SK-MEL-5 (cell line): ENCODE data around the gene UNCX. TPM values are rescaled to one million over a fixed set of nuclear protein-coding genes. Genes with fewer than 3 reads are reported as not detected.
"Not testable (repeated sequence)": the region's sequence is repeated elsewhere in the genome, so short reads cannot be mapped to it uniquely, and the experiment has no call there.

Experiments
- DNase-seq: peaks from one replicate; pipeline ENCODE4 v3.0.0-alpha.2; 2016; ENCODE audit warnings: low read depth, low spot score
- in situ Hi-C: cut with HindIII; loops from 2 replicates; pipeline ENCODE4 v1.10.0; 2016; ENCODE audit warnings: low sequenced_read_pairs, high pct_unique_total_duplicates, low pct_unique_long_range_greater_than_20kb
- total RNA-seq: library from RNA; depleted of rRNA; stranded (reverse); fragments of >200 nt; shearing (Covaris generic); gene quantifications from 2 replicates; pipeline ENCODE4 v1.2.3, GENCODE V29; 2014; rRNA removed

The UNCX gene
- total RNA-seq, 1 experiment from 2014 or later, result not detected

DNA sequence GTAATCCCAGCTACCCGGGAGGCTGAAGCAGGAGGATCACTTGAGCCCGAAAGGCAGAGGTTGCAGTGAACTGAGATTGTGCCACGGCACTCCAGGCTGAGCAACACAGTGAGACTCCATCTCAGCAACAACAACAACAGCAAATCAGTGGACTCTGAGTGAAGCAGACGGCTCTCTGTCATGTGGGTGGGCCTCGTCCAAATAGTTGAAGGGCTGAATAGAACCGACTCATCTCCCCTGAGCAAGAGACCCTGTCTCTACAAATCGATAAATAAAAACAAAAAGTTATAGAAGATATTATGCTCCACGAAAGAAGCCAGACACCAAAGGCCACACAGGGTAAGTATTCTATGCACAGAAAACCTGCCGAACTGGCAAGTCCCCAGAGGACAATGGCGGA, 45.9 kb downstream of the UNCX start:
- in situ Hi-C loops, result no loop called here
- DNase-seq, result no peak

DNA sequence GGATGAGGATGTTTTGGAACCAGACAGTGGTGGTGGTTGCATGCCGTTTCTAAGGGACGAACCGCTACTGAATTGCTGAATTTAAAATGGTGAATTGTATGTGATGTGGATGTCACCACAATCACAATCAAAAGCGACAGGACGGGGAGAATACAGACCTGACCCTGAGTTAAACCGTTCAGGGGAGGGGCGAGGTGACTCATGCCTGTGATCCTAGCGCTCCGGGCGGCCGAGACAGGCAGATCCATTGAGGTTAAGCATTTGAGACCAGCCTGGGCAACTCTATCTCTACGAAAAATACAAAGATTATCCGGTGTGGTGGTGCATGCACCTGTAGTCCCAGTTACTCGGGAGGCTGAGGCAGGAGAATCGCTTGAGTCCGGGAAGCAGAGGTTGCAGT, 46.4 kb downstream of the UNCX start:
- in situ Hi-C loops, result no loop called here

DNA sequence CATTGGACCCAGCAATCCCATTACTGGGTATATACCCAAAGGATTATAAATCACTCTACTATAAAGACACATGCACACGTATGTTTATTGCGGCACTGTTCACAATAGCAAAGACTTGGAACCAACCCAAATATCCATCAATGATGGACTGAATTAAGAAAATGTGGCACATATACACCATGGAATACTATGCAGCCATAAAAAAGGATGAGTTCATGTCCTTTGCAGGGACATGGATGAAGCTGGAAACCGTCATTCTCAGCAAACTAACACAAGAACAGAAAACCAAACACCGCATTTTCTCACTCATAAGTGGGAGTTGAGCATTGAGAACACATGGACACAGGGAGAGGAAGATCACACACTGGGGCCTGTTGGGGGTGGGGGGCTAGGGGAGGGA, 47.2 kb downstream of the UNCX start:
- DNase-seq, in situ Hi-C loops: not testable (repeated sequence)

More for the DNA sequence above, 46.4 kb downstream of the UNCX start:
- no peak for DNase-seq

DNA sequence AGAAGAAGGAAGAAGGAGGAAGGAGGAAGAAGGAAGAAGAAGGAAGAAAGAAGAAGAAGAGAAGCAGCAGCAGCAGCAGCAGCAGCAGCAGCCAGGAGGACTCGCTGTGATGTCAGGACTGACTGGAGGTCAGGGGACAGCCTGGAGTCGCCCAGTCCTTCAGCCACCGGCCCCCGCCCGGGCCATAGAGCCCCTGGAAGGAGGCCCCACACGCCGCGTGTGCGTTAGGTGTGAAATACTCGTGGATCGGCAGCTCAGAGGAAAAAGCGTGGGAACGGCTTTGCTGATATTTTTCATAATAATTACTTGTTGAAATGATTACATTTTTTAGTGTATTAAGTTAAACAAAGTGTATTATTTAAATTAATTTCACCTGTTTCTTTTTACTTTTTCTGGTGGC, 48.4 kb downstream of the UNCX start:
- in situ Hi-C loops, result no loop called here
- no peak for DNase-seq

DNA sequence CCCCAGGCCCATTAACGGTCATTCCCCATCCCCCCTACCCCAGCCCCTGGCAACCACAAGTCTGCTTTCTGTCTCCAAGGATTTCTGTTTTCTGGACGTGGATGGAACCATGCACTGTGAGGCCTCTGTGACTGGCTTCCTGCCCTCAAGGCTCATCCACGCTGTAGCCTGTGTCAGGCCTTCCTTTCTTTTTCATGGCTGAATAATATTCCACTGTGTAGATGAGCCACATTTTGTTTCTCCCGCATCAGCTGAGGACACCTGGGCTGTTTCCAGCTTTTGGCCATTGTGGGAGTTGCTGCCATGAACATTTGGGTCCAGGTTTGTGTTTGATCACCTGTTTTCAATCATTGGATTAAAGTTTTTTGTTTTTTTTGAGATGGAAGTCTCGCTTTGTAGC, 50.0 kb downstream of the UNCX start:
- in situ Hi-C loops, result no loop called here
- DNase-seq, result no peak

DNA sequence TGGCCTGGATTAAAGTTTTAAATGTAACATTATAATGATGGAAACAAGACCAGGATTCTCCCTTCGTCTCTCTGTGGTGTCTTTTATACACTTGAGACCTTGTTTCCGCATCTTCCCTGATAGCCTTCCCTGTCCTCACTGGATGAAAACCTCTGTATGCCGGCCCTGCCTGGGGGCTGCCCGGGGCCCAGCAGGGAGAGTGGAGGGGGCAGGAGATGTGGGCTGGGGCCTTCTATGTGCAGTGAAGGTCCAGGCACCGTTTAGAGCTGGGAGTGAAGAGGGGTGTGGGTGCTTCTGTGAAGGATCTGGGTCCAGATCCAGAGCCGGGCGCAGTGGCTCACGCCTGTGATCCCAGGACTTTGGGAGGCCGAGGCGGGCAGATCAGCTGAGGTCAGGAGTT, 50.7 kb downstream of the UNCX start:
- in situ Hi-C loops, result no loop called here
- no peak for DNase-seq

DNA sequence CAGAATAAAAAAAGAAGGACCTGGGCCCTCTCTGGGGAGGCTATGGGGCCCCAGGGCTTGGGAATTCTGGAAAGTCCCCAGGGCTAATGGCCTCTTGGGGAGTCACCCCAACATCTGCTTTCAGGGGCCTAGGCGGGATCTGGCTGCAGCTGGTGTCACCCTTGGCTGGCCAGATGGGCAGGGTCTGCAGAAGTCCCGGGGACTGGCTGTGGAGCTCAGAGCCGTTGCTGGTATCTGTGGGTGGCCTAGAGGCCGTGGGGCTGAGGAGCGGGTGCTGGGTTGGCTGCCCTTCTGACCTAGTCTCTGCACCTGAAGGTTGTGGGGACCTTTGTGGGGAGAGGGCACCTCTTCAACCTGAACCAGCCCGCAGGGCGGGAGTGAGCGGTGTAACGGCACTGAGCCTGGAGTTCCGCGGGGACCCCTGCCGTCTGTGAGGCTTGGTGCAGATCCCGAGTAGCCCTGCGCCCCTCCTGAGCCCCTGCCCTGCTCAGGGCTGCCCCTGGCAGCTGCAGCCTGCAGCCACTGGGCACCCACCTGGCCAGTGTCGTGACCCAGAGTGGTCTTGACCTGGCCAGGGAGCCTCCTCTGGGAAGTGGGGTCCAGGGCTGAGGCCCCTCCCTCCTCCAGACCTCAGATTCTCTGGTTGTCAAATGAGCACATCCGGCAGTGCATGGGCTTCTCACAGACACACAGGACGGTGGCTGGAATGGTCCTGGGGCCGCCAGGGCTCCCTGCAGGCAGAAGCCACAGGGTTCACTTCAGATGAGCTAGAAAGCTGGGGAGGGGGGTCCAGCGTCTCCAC, 51.5 kb downstream of the UNCX start:
- DNase-seq, result no peak
- in situ Hi-C loops, result no loop called here

DNA sequence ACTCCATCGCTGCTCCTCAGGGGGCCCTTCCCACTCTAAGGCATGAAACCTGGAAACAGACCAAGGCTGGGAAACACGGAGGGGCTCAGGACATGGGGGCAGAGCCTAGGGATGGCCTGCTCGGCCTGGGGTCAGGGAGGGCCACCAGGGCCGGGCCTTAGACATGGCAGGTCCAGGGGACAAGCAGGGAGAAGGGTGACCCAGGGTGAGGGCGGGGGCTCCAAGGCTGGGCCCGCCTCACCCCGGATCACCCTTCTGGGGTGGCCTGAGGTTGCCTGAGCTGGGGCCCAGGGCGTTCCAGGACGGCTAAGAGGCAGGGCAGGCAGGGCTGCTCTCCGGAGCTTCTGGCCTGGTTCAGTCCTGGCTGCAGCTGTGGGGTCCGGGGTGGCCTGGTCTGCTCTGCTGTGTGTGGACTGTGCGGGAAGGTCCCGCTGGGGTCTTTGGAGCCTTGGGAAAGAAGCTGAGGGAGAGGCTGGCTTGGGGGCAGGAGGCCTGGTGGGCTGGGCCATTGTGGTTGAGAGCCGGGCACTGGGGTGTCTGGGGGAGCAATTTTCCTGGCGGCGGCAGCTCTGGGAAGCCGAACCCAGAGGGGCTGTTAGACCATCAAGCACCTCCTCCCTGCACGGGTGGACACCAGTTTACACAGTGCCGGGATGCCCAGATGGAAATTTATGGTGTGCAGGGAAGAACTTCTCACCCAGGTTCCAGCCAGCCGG, 52.2 kb downstream of the UNCX start:
- DNase-seq, result no peak
- in situ Hi-C loops, result no loop called here

DNA sequence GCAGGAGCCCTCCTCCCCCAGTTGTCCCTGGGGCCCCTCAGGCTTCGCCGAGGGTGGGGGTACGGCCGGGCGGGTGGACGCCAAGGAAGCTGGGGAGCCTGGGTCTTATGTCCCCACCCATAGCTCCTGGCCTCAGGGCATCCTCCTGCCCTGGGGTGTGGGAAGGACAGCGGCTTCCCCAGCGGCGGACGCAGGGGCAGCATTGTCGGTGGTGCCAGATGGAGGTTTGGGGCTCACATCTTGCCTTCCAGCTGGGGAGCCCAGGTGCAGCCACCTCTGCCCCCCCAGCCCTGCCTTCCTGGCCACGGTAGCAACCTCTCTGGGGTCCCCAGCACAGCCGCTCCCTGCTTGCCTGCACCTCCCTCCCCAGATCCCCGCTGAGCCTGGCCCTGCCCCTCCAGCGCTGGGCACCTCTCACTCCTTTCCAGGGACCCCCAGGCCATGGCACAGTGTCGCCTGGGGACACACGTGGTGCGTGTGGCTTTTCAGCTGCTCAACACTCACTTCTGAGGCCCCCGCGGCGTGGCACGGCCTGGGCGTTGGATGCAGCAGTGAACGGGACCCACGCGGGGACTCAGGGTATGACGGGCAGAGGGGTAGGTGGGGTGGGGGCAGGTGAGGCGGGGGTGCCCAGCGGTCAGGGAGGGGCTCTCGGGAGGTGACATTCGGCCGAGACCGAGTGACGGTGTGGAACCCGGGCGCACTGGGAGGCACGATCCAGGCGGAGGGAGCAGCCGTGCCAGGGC, 53.1 kb downstream of the UNCX start:
- no peak for DNase-seq
- in situ Hi-C loops, result no loop called here

Other genes with a start within 250 kb of the UNCX start
- gene CYP2W1, start 249.7 kb upstream of the UNCX start, total RNA-seq, result not detected in 2 replicates
- gene GPR146, start 188.3 kb upstream of the UNCX start, total RNA-seq, result 8.4 and 10.4 TPM in 2 replicates
- 0.11 and 0.13 TPM in 2 replicates for gene GPER1, start 144.8 kb upstream of the UNCX start, total RNA-seq
- 22.8 and 23.5 TPM in 2 replicates for gene ZFAND2A, start 72.7 kb upstream of the UNCX start, total RNA-seq
- gene MICALL2, start 226.6 kb downstream of the UNCX start, total RNA-seq, result 1.2 and 2.4 TPM in 2 replicates